Measurements from ENCODE around the gene ZCRB1. TPM values are rescaled to one million over a fixed set of nuclear protein-coding genes. Genes with fewer than 3 reads are reported as not detected.

Gene ZCRB1
- total RNA-seq, 1 experiment from 2014 or later = 68.1 TPM

- Histone ChIP-seq H3K27me3 (ENCODE audit: insufficient read depth, low read length) (no peaks in the 10 kb centered on the region), H3K9ac (ENCODE audit: low read length) (no peak overlapping the region), H3K9me3 (ENCODE audit: control insufficient read depth in 1 of 2, insufficient read depth in 1 of 2, low read depth in 1 of 2, low read length in 2 of 2) (no peaks in the 10 kb centered on the region), H3K4me1 (ENCODE audit: control insufficient read depth in 1 of 2, insufficient read depth in 2 of 2, low read length in 2 of 2) (no peaks in the 10 kb centered on the region), H4K20me1 (ENCODE audit: insufficient read depth) (no peaks in the 10 kb centered on the region), H3K4me2 (ENCODE audit: low read length) (no peak overlapping the region), H2AFZ (ENCODE audit: low read depth, low read length, poor library complexity, severe bottlenecking) (no peak overlapping the region), H3K27ac (ENCODE audit: low read depth, low read length) (no peak overlapping the region), H3K79me2 (ENCODE audit: insufficient read depth, low read length) (no peaks in the 10 kb centered on the region), H3K9me2 (ENCODE audit: insufficient read depth) (no peaks in the 10 kb centered on the region), H3K36me3 (ENCODE audit: control insufficient read depth in 1 of 2, insufficient read depth in 2 of 2, low read length in 2 of 2) (no peaks in the 10 kb centered on the region), H3K4me3 (replicated peaks in 1 of 2; ENCODE audit: low read depth in 1 of 2, low read length in 2 of 2) (no peak overlapping the region)
- POLR2A ChIA-PET = interaction anchor here (0.7 kb wide), 1 partner anchor 17 kb away, joined by 4 read pairs; no protein-coding TSS in a partner anchor
- RAD21 ChIA-PET (ENCODE audit: low non-redundant PET in 1 of 2, low total read pairs in 2 of 2, uncharacterized antibody in 2 of 2, unreplicated experiment in 2 of 2) = interaction anchor here in 1 of 2 experiments (0.6 kb wide), 1 partner anchor 13 kb away, joined by 3 read pairs; no protein-coding TSS in a partner anchor
- no peak for DNase-seq (ENCODE audit: low read depth, low spot score)
- no TSS peak for BruUV-seq (replicated peaks)
- ATAC-seq = no peak
- intact Hi-C loops (cut with micrococcal nuclease) = no loop called here
- CTCF ChIA-PET = interaction anchor here (0.7 kb wide), 1 partner anchor 12 kb away, joined by 5 read pairs; no protein-coding TSS in a partner anchor
- TF ChIP-seq SP1 (IDR thresholded peaks at IDR 0.05; ENCODE audit: low read depth) (no peak), CTCF (IDR thresholded peaks at IDR 0.05 in 2 of 3, conservative IDR thresholded peaks at IDR 0.05 in 1 of 3; ENCODE audit: borderline replicate concordance in 1 of 3, insufficient read depth in 1 of 3, low read depth in 2 of 3, low read length in 2 of 3) (no peak), CBX3 (IDR thresholded peaks at IDR 0.05; ENCODE audit: low read depth) (no peak), POLR2A (IDR thresholded peaks at IDR 0.05; ENCODE audit: borderline replicate concordance, extremely low read depth, insufficient read depth, insufficient read length) (no peak), EZH2 (IDR thresholded peaks at IDR 0.05) (no peak), POLR2AphosphoS5 (IDR thresholded peaks at IDR 0.05; ENCODE audit: low read depth, low read length) (no peak), MAX (IDR thresholded peaks at IDR 0.05) (no peak), ELF1 (IDR thresholded peaks at IDR 0.05; ENCODE audit: borderline replicate concordance, low read depth) (no peak), CEBPB (IDR thresholded peaks at IDR 0.05; ENCODE audit: low read depth) (no peak), EGR1 (IDR thresholded peaks at IDR 0.05; ENCODE audit: low read depth) (no peak), SIN3A (IDR thresholded peaks at IDR 0.05; ENCODE audit: low read depth) (no peak), SRF (IDR thresholded peaks at IDR 0.05; ENCODE audit: low read depth) (no peak), ATF3 (IDR thresholded peaks at IDR 0.05) (no peak), ZFX (IDR thresholded peaks at IDR 0.05) (no peak), RAD21 (IDR thresholded peaks at IDR 0.05; ENCODE audit: low read depth) (no peak), REST (IDR thresholded peaks at IDR 0.05; ENCODE audit: low read depth) (no peak), YY1 (IDR thresholded peaks at IDR 0.05; ENCODE audit: extremely low read depth, insufficient replicate concordance, low read depth, low read length) (no peak)
These were observed 27.0 kb downstream of the ZCRB1 start for GRCh38 chr12:42298887-42299286.
